HUDEP-2 (cell line): ENCODE measurements around the gene SIN3A.
"Not testable (repeated sequence)": the region's sequence is repeated elsewhere in the genome, so short reads cannot be mapped to it uniquely, and the experiment has no call there.

Experiments
- DNase-seq, 76 experiments: peaks; one replicate each; lab custom pipeline; 2025; ENCODE audit not compliant: unreplicated experiment in 76 of 76; lab: John Stamatoyannopoulos, UW

Gene SIN3A

GRCh38 chr15:75451674-75452363, at the start of gene SIN3A:
Gene SIN3A, minus strand, starts transcription at chr15:75451690. Its CDS starts 21,315 bp downstream, at chr15:75430375.
- peak; percentile 39 to 100 (median 99) for DNase-seq

- no peak for DNase-seq
These were observed 42.2 kb upstream of the SIN3A start for GRCh38 chr15:75493732-75494131.

- DNase-seq: no peak
These were observed 32.5 kb upstream of the SIN3A start for GRCh38 chr15:75483961-75484360.

GRCh38 chr15:75483556-75483955, 32.1 kb upstream of the SIN3A start:
- DNase-seq: not testable (repeated sequence)

GRCh38 chr15:75483106-75483505, 31.6 kb upstream of the SIN3A start:
- DNase-seq: no peak

GRCh38 chr15:75480463-75480862, 29.0 kb upstream of the SIN3A start:
- not testable (repeated sequence) for DNase-seq

GRCh38 chr15:75479670-75480069, 28.2 kb upstream of the SIN3A start:
- DNase-seq: no peak

GRCh38 chr15:75477094-75477493, 25.6 kb upstream of the SIN3A start:
- not testable (repeated sequence) for DNase-seq

GRCh38 chr15:75468913-75469598, 17.6 kb upstream of the SIN3A start:
- DNase-seq: no peak

GRCh38 chr15:75460646-75461045, 9.2 kb upstream of the SIN3A start:
- DNase-seq: no peak

- no peak for DNase-seq
These were observed 8.1 kb upstream of the SIN3A start for GRCh38 chr15:75459581-75459980.

GRCh38 chr15:75456710-75457109, 5.2 kb upstream of the SIN3A start:
- DNase-seq: no peak

GRCh38 chr15:75455982-75456531, 4.6 kb upstream of the SIN3A start:
- DNase-seq: peak in 31 of 76 experiments; percentile 4 to 91 (median 31)

- DNase-seq: peak in 73 of 76 experiments; percentile 8 to 91 (median 64)
These were observed 4.0 kb upstream of the SIN3A start for GRCh38 chr15:75455424-75455981.

- DNase-seq: peak in 52 of 76 experiments; percentile 10 to 76 (median 53)
These were observed 3.2 kb upstream of the SIN3A start for GRCh38 chr15:75454471-75455378.

- DNase-seq: peak in 75 of 76 experiments; percentile 52 to 100 (median 98)
These were observed 2.4 kb upstream of the SIN3A start for GRCh38 chr15:75453703-75454470.

- DNase-seq: peak in 48 of 76 experiments; percentile 4 to 79 (median 42)
These were observed 1.6 kb upstream of the SIN3A start for GRCh38 chr15:75452865-75453702.

- peak in 75 of 76 experiments; percentile 15 to 90 (median 75) for DNase-seq
These were observed 924 bp upstream of the SIN3A start for GRCh38 chr15:75452364-75452864.
